Amygdala (tissue), 56 donors: ENCODE data around the gene APOL1.
"Not testable (repeated sequence)": the region's sequence is repeated elsewhere in the genome, so short reads cannot be mapped to it uniquely, and the experiment has no call there.

Experiments
- DNase-seq, 56 donors: peaks; one replicate each; lab custom pipeline; 2025; lab: John Stamatoyannopoulos, UW

APOL1 gene

DNA sequence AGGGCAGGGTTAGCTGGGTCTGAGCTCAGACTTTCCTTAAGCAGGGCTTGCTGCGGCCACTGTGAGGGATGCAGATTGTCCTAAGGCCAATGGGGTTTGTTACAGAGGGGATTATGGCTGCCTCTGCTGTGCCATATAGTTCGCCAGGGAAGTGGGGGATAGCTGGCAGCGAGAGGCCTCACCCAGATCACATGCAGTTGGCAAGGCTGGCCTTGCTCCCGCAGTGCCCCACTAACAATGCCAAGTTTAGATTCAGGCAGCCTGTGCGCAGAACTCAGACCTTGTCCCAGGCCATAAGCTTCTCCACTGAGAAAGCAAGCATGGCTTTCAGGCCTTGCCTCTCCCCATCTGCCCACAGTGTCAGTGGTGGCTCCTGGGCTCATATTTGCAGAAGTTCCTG is 8.9 kb upstream of the APOL1 start:
- DNase-seq, result no peak

DNA sequence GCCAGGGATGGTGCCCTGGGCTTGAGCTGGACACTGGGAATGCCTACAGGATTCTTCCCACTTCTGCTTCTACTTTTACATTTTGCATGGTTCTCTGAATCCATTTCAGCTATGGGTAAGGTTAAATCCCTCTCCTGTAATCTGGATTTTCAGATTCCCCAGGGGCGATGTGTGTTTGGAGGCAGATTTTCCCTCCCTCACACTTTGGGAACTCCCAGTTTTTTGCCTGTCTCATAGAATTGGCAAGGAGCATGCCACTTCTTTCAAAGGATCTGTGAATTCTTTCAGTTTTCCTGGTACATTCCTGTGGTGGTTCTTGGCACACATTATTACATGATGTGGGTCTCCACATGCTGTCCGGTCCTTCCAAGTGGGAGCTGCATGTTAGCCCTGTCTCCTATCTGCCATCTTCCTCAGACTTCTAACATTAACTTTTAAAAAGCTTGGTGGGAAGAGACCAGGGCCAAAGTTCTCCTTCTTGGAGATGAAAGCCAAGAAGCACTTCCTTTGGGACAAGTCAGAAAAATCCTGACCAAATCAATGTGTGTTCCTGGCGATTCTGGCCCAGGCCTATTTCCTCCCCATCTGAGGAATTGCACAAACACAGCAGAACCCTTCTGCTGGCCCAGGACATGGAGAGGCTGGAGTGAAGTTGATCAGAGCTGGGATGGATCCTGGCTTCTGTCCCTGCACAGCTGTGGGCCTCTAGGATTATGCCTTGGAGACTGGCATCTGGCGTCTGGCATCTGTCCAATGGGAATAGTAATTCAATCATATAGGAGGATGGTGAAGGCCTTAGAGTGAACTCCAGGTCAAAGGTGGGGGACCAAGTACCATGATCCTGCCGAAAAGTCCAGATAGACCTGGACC is 8.2 kb upstream of the APOL1 start:
- no peak for DNase-seq

DNA sequence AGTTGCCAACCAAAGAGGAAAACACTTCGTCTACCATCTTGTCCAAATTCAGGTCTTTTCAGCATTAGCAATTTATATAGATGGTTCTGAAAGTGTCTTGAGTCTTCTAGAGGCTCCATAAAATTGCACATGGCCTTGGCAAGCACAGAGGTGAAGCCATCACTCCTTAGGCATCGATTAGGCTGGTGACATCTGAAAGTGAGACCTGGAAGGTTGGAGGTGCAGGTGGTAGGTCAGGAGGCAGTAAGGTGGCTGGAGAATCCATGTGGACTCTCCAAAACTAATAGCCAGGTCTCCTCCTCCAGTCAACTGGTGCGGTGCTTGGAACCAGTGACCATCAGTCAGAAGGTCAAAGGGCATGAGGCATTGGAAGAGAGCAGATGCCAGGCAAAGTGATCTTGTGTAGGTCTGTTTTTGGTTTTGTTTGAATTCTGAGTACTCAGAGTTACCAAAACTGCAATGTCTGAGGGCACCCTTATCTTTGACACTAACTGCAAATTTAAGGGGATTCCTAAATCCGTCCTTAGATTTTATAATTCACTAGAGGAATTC is 7.1 kb upstream of the APOL1 start:
- DNase-seq, result no peak

DNA sequence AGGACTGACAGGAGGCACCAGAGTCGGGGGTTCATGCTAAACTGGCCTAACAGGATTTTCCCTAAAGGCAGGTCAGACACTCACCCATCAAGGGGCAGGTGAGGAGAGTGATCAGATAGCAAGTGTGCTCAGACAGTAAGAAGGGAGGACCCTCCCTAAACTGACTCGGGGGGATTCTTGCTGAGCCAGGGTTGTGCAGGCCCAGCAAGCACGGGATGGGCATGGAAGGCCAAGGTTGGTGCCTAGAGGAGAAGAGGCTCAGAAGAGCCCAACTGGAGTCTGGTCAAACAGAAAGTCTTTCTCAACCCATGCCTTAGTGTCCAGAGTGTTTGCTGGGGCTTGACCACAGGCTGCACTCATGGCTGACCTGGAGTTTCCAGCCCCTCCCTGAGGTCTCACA is 6.2 kb upstream of the APOL1 start:
- no peak for DNase-seq

DNA sequence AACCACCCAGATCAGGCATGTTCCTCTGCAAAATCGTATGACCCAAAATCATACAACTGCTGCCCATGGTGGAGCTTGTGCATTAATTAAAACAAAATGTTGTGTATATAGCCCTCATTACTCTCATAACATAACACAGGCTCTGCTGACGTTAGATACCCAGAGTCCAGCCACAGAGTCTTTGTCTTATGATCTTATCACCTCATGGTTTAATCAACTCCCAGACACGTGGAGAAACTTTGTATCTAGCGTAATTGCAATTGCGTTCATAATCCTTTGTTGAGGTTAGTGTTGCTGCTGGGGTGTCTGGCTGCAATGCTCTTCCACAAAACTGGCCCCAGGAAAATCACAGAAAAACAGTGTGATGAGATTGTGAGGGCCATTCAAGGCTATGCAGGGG is 5.0 kb upstream of the APOL1 start:
- no peak for DNase-seq

DNA sequence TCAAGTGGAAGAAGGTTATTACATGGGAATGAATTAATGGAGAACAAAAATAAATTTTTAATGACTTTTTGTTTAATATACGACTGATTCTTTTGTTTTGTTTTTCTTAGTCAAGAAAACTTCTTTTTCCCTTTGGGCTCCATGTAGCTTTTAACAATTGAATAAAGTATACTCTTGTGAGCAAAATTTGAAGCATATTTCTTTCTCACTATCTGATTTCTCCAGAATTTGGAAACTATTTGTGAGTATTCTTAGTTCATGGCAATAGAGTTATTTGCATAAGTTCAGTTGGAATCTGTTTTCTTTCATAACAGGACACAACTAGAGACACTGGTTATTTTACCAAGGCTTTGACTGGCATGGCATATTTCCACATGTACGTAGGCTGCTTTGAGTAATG is 3.8 kb upstream of the APOL1 start:
- no peak for DNase-seq

DNA sequence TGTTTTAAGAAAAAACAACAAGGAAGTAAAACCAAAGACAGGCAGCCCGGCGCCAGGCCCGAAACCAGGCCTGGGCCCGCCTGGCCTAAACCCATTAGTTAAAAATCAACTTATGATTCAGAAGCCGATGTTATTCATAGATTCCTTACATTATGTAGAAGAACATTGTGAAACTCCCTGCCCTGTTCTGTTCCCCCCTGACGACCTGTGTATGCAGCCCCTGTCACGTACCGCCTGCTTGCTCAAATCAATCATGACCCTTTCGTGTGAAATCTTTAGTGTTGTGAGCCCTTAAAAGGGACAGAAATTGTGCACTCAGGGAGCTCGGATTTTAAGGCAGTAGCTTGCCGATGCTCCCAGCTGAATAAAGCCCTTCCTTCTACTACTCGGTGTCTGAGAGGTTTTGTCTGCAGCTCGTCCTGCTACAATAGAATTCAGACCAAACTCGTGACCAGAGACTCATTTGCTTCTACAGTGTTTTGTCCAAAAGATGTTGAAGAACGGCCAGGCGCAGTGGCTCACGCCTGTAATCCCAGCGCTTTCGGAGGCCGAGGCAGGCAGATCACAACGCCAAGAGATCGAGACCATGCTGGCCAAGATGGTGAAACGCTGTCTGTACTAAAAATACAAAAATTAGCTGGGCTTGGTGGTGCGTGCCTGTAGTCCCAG is 2.5 kb upstream of the APOL1 start:
- peak in 14 of 56 donors; percentile 12 to 46 (median 26) for DNase-seq

DNA sequence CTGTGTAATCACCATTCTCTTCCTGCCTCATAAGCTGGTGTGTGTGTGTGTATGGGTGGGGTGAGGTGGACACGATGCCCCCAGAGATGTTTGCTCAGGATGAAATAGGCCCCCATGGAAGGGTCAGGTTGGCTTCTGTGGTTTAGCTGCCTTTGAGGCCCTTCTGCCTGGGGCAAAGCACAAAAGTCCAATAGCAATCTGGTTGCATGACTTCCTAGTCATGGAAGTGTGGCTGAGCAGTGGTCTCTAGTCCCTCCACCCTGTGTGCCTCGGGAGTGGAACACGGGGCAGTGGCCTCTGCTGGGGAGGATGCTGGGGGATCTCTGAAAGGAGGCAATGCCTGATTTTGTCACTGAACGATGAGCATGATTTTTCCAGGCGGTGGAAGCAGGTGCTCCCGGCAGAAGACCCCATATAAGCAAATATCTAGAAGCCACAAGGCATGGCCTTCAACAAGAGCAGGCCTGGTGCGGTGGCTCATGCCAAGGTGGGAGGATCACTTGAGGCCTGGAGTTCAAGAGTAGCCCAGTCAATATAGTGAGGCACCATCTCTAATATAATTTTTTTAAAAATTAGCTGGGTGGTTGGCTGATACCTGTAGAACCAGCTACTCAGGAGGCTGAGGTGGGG is 839 bp upstream of the APOL1 start:
- not testable (repeated sequence) for DNase-seq

DNA sequence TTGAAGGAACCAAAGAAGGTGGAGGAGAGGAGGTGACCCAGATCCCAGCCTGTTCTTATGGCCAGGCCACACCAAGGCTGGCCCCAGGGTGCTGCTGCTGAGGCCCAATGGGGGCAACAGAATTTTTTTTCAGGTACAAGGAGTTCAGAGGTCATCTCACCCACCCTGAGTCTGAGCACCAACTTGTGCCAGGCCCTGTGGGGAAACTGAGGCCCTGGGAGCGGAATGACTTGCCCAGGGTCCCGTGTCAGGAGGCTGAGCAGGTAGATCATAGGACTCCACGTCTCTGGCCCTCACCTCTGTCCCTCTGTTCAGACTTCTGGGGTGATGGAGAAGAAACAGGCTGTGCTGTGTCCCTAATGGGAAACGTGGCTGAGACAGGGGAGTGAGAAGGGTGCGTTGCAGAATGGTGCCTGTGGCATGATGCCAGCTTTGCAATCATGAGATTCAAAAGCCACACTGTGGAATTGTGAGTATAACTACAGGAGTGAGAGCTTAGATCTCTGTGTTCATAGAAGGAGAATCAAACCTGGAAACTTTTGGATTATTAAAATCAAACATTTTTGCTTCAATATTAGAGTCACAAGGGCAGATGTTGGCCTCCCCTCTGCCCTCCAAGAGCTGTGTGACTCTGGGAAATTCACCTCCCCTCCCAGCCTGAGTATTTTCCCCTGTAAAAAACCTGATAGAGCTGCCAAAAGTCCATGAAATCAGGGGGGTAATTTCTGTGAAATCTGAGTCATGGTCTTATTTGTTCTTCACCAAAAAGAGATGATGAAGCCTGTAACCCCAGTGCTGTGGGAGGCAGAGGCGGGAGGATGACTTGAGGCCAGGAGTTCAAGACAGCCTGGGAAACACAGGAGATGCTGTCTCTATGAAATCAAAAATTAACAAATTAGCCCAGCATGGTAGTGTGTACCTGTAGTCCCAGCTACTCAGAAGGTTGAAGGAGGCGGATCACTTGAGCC is 874 bp downstream of the APOL1 start:
- DNase-seq, result no peak

DNA sequence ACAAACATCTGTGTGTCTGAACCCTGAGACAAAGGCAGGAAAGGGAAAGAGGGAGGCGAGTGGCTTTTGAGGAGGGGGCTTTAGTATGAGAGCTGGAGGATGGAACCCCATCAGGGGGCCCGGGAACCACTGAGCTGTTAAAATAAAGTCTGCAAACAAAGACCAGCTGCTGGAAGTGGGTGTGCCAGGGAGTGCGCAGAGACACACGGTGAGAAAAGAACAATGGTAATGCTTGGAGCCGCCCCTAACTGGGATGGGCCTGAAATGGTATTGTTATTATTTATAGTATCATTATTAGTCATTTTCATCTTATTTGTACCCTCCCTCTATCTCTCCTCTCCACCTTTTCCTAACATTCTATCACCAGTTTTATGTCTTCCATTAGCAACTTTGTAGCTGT is 2.6 kb downstream of the APOL1 start:
- not testable (repeated sequence) for DNase-seq

DNA sequence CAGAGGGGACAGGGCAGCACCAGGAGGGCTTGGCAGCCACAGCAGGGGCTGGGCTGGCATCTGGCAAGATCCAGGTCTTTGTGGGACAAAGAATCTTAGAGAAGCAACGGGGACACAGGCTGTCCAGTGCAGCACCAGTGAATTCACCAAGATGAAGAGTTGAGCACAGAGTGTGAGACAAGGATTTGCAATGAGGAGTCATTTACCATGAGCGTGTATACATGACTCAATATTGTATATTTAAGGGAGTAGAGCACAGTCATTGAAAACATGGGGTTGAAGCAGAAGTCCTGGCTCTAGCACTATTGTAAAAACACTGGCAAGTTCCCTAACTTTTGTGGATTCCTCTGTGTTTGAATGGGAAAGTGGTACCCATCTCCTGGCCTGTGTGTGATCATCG is 3.5 kb downstream of the APOL1 start:
- DNase-seq, result no peak

DNA sequence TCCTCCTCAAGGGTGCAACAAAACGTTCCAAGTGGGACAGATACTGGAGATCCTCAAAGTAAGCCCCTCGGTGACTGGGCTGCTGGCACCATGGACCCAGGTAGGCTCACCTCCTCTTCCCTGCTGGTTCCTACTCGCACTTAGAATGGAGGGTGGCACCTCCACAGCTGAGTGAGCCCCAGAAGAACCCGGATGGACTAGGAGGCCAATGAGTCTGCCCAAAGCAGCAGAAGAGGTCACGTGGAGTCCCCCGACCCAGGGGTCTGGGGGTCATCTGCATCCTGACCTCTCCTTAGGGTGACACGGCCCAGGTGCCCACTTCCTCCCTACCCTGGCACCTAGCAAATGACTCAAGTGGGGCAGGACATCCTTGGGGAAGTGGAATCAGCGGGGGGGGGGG is 4.4 kb downstream of the APOL1 start:
- DNase-seq, result no peak

DNA sequence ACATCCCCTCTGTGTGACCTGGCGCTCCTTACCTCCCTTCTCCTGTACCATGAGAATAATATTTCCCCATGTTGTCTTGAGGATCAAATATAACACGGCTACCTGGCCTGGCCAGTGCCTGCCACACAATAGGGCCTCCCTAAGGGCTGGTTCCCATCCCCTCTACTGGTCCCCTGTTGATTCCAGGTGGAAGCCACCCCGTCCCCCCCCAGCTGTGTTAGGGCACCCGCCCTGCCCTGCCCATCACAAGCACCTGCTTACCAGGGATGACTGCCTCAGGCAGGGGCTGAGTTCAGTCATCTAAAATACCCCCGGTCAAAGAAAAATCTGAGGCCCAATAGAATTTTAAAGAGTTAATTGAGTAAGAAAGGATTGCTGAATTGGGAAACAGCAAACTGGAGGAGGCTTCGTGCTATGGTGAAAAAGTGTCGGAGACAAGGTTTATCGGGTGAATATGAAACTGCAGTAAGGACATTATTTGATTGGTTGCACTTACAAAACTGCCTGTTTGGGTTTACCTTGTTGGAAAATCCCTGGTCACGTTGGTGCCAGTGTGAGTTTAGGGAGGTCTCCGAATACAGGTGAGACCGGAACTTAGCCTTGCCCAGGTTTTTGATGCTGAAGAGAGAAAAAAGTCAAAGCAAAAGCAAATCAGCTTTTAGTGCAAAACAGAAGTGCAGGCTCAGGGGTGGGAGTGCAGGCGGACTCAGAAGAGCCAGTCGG is 5.2 kb downstream of the APOL1 start:
- DNase-seq, result no peak

DNA sequence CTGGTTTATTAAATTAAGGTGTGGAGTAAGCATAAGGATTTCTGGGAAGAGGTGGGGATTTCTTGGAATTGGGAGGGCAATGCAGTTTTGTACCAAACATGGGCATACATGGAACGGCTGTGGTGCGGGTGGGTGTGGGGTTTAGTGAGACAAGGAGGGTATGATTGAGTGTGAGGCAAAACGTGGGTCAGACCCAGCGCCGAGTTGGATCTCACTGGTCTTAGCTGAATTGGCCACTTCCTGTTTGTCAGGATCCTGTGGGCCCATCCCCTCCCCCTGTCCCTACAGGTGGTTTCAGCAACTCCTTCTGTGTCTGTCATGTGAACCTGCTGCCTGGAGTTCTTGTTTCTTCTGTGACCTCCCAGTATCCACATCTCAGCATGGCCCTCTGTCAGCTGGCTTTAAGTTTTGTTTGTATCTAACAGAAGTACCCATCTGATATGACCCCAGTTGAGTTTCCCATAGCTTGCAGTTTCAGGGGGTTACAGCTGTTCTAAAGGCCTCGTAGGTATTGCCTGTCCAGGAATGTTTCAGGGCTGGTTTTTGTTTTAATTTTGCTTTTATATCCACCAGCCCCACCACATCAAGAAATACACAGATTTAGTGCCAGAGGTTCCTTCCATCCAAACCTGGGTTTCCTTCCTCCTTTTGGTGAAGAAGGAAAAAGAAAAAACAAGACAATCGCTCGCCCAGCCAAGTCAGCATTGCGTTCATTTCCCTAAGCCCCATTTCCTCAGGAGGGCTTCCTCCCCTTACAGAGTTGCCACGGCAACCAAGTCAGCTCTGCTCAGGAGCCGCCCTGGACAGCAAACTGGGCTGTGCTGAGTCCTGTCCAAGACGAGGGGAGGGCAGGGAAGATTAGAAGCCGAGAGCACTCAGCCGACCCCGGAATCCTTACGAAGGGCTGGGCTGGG is 6.0 kb downstream of the APOL1 start:
- peak in 2 of 56 donors; percentile 22 to 32 for DNase-seq

DNA sequence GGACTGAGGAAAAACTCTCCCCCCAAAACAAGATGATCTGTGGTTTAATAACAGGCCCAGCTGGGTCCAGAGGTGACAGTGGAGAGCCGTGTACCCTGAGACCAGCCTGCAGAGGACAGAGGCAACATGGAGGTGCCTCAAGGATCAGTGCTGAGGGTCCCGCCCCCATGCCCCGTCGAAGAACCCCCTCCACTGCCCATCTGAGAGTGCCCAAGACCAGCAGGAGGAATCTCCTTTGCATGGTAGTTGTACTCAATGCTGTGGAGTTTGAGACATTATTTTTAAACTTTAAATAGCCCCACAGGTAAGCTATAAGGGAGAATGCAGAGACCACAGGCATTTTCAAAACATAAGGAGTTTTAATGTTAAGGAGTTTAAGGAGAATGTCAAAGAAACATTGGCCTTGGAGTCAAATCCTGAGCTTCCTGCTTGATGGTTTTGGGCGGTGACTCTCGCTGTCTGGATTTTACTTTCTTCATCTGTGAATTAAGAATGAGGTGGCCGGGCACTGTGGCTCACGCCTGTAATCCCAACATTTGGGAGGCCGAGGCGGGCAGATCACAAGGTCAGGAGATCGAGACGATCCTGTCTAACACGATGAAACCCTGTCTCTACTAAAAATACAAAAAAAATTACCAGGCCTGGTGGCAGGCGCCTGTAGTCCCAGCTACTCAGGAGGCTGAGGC is 6.8 kb downstream of the APOL1 start:
- no peak for DNase-seq

DNA sequence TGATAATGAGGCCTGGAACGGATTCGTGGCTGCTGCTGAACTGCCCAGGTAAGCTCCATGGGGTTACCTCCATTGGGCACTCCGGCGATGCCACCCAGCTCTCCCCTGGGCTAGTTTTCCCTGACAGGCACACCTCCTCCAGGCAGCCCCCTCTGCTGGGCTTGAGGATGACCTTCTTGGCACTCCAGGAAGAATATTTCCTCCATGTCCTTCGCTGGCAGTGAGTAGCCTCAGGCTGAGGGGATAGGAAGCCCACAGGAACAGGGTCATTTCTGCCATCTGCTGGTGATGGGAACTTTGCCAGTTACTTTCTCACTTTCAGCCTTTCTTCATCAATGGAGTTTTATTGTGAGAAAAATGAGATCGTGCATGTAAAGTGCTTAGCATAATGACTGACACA is 8.7 kb downstream of the APOL1 start:
- DNase-seq, result not testable (repeated sequence)

DNA sequence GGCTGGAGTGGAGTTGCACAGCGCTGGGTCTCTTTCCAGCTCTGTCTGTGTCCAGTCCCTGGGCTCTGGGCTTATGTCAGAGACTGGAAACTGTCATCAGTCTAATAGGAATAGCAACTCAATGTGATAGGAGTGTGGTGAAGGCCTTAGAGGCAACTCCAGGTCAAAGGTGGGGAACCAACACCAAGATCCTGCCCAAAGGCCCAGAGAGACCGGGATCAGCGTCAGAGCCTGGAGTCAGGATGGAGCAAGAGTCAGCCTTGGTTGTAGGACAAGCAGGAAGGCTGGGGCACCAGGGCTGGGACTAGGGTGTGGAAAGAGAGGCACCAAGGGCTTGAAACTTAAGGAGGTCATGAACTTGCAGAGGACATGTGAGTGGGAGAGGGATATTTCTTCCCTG is 9.4 kb downstream of the APOL1 start:
- not testable (repeated sequence) for DNase-seq

DNA sequence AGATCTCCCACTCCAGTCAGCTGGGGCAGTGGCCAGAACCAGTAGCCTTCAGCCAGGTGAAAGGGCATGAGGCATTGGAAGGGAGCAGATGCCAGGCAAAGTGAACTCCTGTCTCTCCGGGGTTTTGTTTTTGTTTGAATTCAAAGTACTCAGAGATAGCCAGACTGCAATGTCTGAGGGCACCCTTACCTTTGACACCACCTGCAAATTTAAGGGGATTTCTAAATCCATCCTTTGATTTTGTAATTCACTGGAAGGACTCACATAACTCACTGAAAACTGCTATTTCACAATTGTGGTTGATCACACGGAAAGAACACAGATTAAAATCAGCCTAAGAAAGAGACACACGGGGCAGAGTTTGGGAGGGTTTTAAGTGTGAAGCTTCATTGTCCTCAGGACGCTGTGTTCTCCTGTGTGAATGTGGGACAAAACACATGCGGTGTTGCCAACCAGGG is 10.3 kb downstream of the APOL1 start:
- not testable (repeated sequence) for DNase-seq
